Caco-2 (cell line): ENCODE data around the gene KDF1. TPM values are rescaled to one million over a fixed set of nuclear protein-coding genes. Genes with fewer than 3 reads are reported as not detected.

Experiments used
- BruUV-seq: library from RNA; stranded (reverse); fragments of 400-500 nt; replicated peaks from 2 replicates; lab custom pipeline; 2021; lab: Mats Ljungman, UMichigan
- CTCF ChIA-PET: fragments of 300-600 bp; sonication (Branson Sonifier 250); formaldehyde crosslinking; loops from one replicate; lab custom pipeline; 2022; ENCODE audit warnings: antibody characterized with exemption; lab: Charles Lee
- POLR2A ChIA-PET: fragments of 300-600 bp; sonication (Branson Sonifier 250); formaldehyde crosslinking; loops from one replicate; lab custom pipeline; 2022; ENCODE audit warnings: antibody characterized with exemption; lab: Charles Lee
- DNase-seq, 2 experiments: peaks; one replicate each; pipeline versions ENCODE4 v3.0.0 to v3.0.0-alpha.2; 2020 to 2022
- H3K27me3 ChIP-seq: replicated peaks from 2 replicates; pipeline ENCODE4 v1.6.0; 2011; ENCODE audit warnings: low read length; ENCODE audit not compliant: control insufficient read depth, insufficient read depth
- H3K36me3 ChIP-seq: 2 replicates; pipeline ENCODE4 v1.5.1; 2011; ENCODE audit warnings: low read length; ENCODE audit not compliant: control insufficient read depth, insufficient read depth
- H3K4me1 ChIP-seq: fragments of 250-450 bp; sonication (Bioruptor Pico); 2 replicates; pipeline ENCODE4 v1.5.1; 2020; ENCODE audit warnings: mild to moderate bottlenecking
- H3K4me3 ChIP-seq: 2 replicates; pipeline ENCODE4 v1.5.1; 2011; ENCODE audit warnings: low read depth, mild to moderate bottlenecking, control low read depth, low read length
- H3K9me3 ChIP-seq: fragments of 250-450 bp; sonication (Bioruptor Pico); 2 replicates; pipeline ENCODE4 v1.5.1; 2020; ENCODE audit warnings: mild to moderate bottlenecking, moderate library complexity
- H3K27ac Mint-ChIP-seq: one replicate; pipeline ENCODE4 v1.8.0; 2022; ENCODE audit warnings: mixed read lengths; ENCODE audit not compliant: unreplicated experiment
- H3K27me3 Mint-ChIP-seq: one replicate; pipeline ENCODE4 v1.8.0; 2022; ENCODE audit warnings: mixed read lengths; ENCODE audit not compliant: insufficient read depth, unreplicated experiment
- H3K36me3 Mint-ChIP-seq: one replicate; pipeline ENCODE4 v1.8.0; 2022; ENCODE audit warnings: mild to moderate bottlenecking, mixed read lengths; ENCODE audit not compliant: insufficient read depth, unreplicated experiment
- H3K4me1 Mint-ChIP-seq: one replicate; pipeline ENCODE4 v1.8.0; 2022; ENCODE audit warnings: low read depth, mixed read lengths; ENCODE audit not compliant: unreplicated experiment
- H3K4me3 Mint-ChIP-seq: one replicate; pipeline ENCODE4 v1.8.0; 2022; ENCODE audit warnings: mild to moderate bottlenecking, moderate library complexity, mixed read lengths; ENCODE audit not compliant: unreplicated experiment
- H3K9me3 Mint-ChIP-seq: one replicate; pipeline ENCODE4 v1.8.0; 2022; ENCODE audit warnings: mixed read lengths; ENCODE audit not compliant: unreplicated experiment
- CTCF ChIP-seq, 2 experiments: fragments of 200-600 bp in 1 of 2; IDR thresholded peaks; 1 replicate in 1 of 2; 2 replicates in 1 of 2; pipeline versions ENCODE4 v1.5.1 to v1.8.0; 2011 to 2022; ENCODE audit warnings: antibody characterized with exemption in 1 of 2, control low read depth in 1 of 2, inconsistent platforms in 1 of 2, low read depth in 1 of 2, low read length in 1 of 2, mild to moderate bottlenecking in 1 of 2, moderate library complexity in 1 of 2; ENCODE audit not compliant: insufficient read depth in 1 of 2, severe bottlenecking in 1 of 2, unreplicated experiment in 1 of 2
- intact Hi-C: fragments of 100-400 bp; cut with micrococcal nuclease; formaldehyde crosslinking; loops from one replicate; pipeline ENCODE4 v1.10.0; 2022; ENCODE audit not compliant: unreplicated experiment
- total RNA-seq: library from RNA; stranded (reverse); gene quantifications from 2 replicates; pipeline ENCODE4 v1.2.3, GENCODE V29; 2022

The KDF1 gene
- total RNA-seq, 1 experiment from 2014 or later = 14.1 TPM

DNA sequence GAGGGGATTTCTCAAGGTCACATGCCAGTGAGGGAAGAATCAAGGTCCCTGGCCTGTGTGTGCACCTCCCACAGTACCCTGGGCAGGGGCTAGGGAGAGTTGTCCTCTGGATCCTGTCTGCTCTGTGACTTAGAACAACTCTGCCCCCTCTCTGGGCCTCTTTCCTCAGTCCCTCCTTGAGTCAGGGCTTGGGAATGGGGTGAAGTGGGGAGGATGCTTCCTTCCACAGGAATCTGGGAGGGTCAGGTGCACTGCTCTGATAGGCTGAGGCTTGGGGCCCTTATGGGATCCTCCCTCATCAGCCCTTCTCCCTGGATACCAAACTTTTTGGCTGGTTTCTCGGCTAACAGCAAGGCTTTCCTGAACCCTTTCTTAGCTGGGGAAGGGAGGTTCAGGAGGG lies 35.8 kb upstream of the KDF1 start:
- Histone ChIP-seq H3K4me1 (peaks cover 72% of the 10 kb centered on the region), H3K4me3 (no peak overlapping the region), H3K36me3 (peaks cover 2% of the 10 kb centered on the region; the same call in 1 of the 2 replicates), H3K27me3 (no peaks in the 10 kb centered on the region), H3K9me3 (no peaks in the 10 kb centered on the region)
- intact Hi-C loops = no loop called here
- POLR2A ChIA-PET = interaction anchor here (2.7 kb wide), 1 partner anchor 17 kb away, joined by 13 read pairs; the partner anchor contains the start of gene TENT5B
- BruUV-seq = no TSS peak
- TF ChIP-seq CTCF (IDR thresholded peaks at IDR 0.05; ENCODE audit: insufficient read depth in 1 of 2, low read depth in 1 of 2, low read length in 1 of 2, severe bottlenecking in 1 of 2, unreplicated experiment in 1 of 2) = no peak
- H3K36me3 Mint-ChIP-seq = peaks cover 29% of the 10 kb centered on the region
- H3K9me3 Mint-ChIP-seq = no peaks in the 10 kb centered on the region
- peak overlapping the region; percentile 76 for H3K4me3 Mint-ChIP-seq
- peaks cover 9% of the 10 kb centered on the region for H3K4me1 Mint-ChIP-seq
- CTCF ChIA-PET = interaction anchor here (0.6 to 1.1 kb wide), 3 partner anchors 17 to 50 kb away, joined by 3 read pairs; partner anchors contain the start of gene TENT5B
- H3K27ac Mint-ChIP-seq = no peak overlapping the region
- no peak for DNase-seq
- H3K27me3 Mint-ChIP-seq = no peaks in the 10 kb centered on the region

- Mint-ChIP-seq H3K4me3 (peak overlapping the region; percentile 76), H3K27ac (no peak overlapping the region), H3K4me1 (peaks cover 11% of the 10 kb centered on the region), H3K27me3 (no peaks in the 10 kb centered on the region), H3K9me3 (no peaks in the 10 kb centered on the region), H3K36me3 (peaks cover 40% of the 10 kb centered on the region)
- Histone ChIP-seq H3K9me3 (no peaks in the 10 kb centered on the region), H3K4me1 (peaks cover 69% of the 10 kb centered on the region), H3K4me3 (peak overlapping the region; percentile 83), H3K27me3 (no peaks in the 10 kb centered on the region), H3K36me3 (peaks cover 2% of the 10 kb centered on the region; the same call in 1 of the 2 replicates)
- BruUV-seq = TSS peak; percentile 34
- CTCF ChIA-PET = interaction anchor here (0.7 to 1.2 kb wide), 4 partner anchors 14 to 1524 kb away, joined by 3 to 5 read pairs (median 4); partner anchors contain the start of gene KDF1
- intact Hi-C loops = loop anchor here (5.0 kb wide), 1 partner anchor 298 kb away; the partner anchor contains the start of gene ARID1A
- DNase-seq = no peak
- TF ChIP-seq CTCF (IDR thresholded peaks at IDR 0.05; ENCODE audit: insufficient read depth in 1 of 2, low read depth in 1 of 2, low read length in 1 of 2, severe bottlenecking in 1 of 2, unreplicated experiment in 1 of 2) = no peak
- POLR2A ChIA-PET = interaction anchor here (1.9 kb wide), 1 partner anchor 9 kb away, joined by 5 read pairs; no protein-coding TSS in a partner anchor
Observed at GRCh38 chr1:26994787-26995517, 34.7 kb upstream of the KDF1 start.

- Mint-ChIP-seq H3K27me3 (no peaks in the 10 kb centered on the region), H3K4me3 (peak overlapping the region; percentile 76), H3K36me3 (peaks cover 44% of the 10 kb centered on the region), H3K9me3 (peaks cover 7% of the 10 kb centered on the region), H3K27ac (no peak overlapping the region), H3K4me1 (peaks cover 17% of the 10 kb centered on the region)
- no peak for TF ChIP-seq CTCF (IDR thresholded peaks at IDR 0.05; ENCODE audit: insufficient read depth in 1 of 2, low read depth in 1 of 2, low read length in 1 of 2, severe bottlenecking in 1 of 2, unreplicated experiment in 1 of 2)
- BruUV-seq = no TSS peak
- H3K4me1 ChIP-seq = peaks cover 63% of the 10 kb centered on the region
- peaks cover 2% of the 10 kb centered on the region; the same call in 1 of the 2 replicates for H3K36me3 ChIP-seq
- intact Hi-C loops = loop anchor here (5.0 kb wide), 1 partner anchor 297 kb away; the partner anchor contains the start of gene ARID1A
- peak overlapping the region; percentile 83 for H3K4me3 ChIP-seq
- no peaks in the 10 kb centered on the region for H3K27me3 ChIP-seq
- H3K9me3 ChIP-seq = no peaks in the 10 kb centered on the region
- ChIA-PET CTCF (interaction anchor here (0.6 to 2.8 kb wide), 8 partner anchors 14 to 1524 kb away, joined by 3 to 11 read pairs (median 4); partner anchors contain the start of gene KDF1), POLR2A (interaction anchor here (0.5 to 1.9 kb wide), 9 partner anchors 10 to 1078 kb away, joined by 3 to 15 read pairs (median 7); partner anchors contain the start of genes GPATCH3, NR0B2 and TENT5B)
- no peak for DNase-seq
Observed at GRCh38 chr1:26994020-26994786, 33.9 kb upstream of the KDF1 start.
